Measurements from ENCODE around the gene RIT2.

DNA sequence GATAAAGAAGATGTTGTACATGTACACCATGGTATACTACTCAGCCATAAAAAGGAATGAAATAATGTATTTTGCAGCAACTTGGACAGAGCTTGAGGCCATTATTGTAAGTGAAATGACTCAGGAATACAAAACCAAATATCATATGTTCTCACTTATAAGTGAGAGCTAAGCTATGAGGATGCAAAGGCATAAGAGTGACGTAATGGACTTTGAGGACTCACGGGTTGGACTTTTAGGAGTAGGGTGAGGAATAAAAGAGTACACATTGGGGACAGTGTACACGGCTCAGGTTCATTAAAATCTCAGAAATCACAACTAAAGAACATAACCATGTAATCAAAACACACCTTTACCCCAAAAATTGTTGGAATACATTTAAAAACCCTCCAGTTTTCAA, 206.4 kb downstream of the RIT2 start:
- TF ChIP-seq FOXM1 (IDR thresholded peaks at IDR 0.05; ENCODE audit: borderline replicate concordance, low read depth): no peak
- TF ChIP-seq NFIC (IDR thresholded peaks at IDR 0.05): no peak
- TF ChIP-seq, protein P1, sequence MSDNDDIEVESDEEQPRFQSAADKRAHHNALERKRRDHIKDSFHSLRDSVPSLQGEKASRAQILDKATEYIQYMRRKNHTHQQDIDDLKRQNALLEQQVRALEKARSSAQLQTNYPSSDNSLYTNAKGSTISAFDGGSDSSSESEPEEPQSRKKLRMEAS (IDR thresholded peaks at IDR 0.05): no peak
- TF ChIP-seq TCF12 (IDR thresholded peaks at IDR 0.05; ENCODE audit: low read depth): no peak
- TF ChIP-seq, protein P2, sequence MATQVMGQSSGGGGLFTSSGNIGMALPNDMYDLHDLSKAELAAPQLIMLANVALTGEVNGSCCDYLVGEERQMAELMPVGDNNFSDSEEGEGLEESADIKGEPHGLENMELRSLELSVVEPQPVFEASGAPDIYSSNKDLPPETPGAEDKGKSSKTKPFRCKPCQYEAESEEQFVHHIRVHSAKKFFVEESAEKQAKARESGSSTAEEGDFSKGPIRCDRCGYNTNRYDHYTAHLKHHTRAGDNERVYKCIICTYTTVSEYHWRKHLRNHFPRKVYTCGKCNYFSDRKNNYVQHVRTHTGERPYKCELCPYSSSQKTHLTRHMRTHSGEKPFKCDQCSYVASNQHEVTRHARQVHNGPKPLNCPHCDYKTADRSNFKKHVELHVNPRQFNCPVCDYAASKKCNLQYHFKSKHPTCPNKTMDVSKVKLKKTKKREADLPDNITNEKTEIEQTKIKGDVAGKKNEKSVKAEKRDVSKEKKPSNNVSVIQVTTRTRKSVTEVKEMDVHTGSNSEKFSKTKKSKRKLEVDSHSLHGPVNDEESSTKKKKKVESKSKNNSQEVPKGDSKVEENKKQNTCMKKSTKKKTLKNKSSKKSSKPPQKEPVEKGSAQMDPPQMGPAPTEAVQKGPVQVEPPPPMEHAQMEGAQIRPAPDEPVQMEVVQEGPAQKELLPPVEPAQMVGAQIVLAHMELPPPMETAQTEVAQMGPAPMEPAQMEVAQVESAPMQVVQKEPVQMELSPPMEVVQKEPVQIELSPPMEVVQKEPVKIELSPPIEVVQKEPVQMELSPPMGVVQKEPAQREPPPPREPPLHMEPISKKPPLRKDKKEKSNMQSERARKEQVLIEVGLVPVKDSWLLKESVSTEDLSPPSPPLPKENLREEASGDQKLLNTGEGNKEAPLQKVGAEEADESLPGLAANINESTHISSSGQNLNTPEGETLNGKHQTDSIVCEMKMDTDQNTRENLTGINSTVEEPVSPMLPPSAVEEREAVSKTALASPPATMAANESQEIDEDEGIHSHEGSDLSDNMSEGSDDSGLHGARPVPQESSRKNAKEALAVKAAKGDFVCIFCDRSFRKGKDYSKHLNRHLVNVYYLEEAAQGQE (IDR thresholded peaks at IDR 0.05; ENCODE audit: low read depth): no peak
- no peak for TF ChIP-seq TAF1 (IDR thresholded peaks at IDR 0.05; ENCODE audit: low read depth)
- TF ChIP-seq YY1 (IDR thresholded peaks at IDR 0.05; ENCODE audit: low read depth): no peak
- TF ChIP-seq CREB1 (IDR thresholded peaks at IDR 0.05; ENCODE audit: low read depth): no peak
- TF ChIP-seq CEBPB (IDR thresholded peaks at IDR 0.05): no peak
